H9 (cell line): ENCODE measurements around the gene DPCD. TPM values are rescaled to one million over a fixed set of nuclear protein-coding genes. Genes with fewer than 3 reads are reported as not detected.

ENCODE experiments used
- DNase-seq: peaks from one replicate; pipeline ENCODE4 v3.0.0-alpha.2; 2017
- H2AFZ ChIP-seq: one replicate; pipeline ENCODE4 v1.6.1; 2013; ENCODE audit warnings: mild to moderate bottlenecking, low read length, control low read depth, moderate library complexity
- H2AK5ac ChIP-seq: 2 replicates; pipeline ENCODE4 v1.6.1; 2013; ENCODE audit warnings: low read length, control low read depth, mixed read lengths; ENCODE audit not compliant: insufficient read length
- H2BK120ac ChIP-seq: one replicate; pipeline ENCODE4 v1.6.1; 2013; ENCODE audit warnings: low read depth, mild to moderate bottlenecking, low read length, control low read depth, inconsistent platforms; ENCODE audit not compliant: poor library complexity, severe bottlenecking
- H2BK12ac ChIP-seq: 2 replicates; pipeline ENCODE4 v1.6.1; 2013; ENCODE audit warnings: low read length, control low read depth, mixed read lengths, low read depth; ENCODE audit not compliant: insufficient read length
- H2BK15ac ChIP-seq: 2 replicates; pipeline ENCODE4 v1.6.1; 2013; ENCODE audit warnings: low read depth, low read length, control low read depth
- H2BK20ac ChIP-seq: one replicate; pipeline ENCODE4 v1.6.1; 2013; ENCODE audit warnings: low read depth, mild to moderate bottlenecking, low read length, control low read depth, inconsistent platforms; ENCODE audit not compliant: poor library complexity, severe bottlenecking
- H2BK5ac ChIP-seq: 2 replicates; pipeline ENCODE4 v1.6.1; 2013; ENCODE audit warnings: low read length, control low read depth, mixed read lengths; ENCODE audit not compliant: insufficient read length
- H3K14ac ChIP-seq: 2 replicates; pipeline ENCODE4 v1.6.1; 2013; ENCODE audit warnings: low read length, control low read depth; ENCODE audit not compliant: insufficient read depth
- H3K18ac ChIP-seq: 2 replicates; pipeline ENCODE4 v1.6.1; 2013; ENCODE audit warnings: low read depth, mild to moderate bottlenecking, mixed read lengths, low read length, control low read depth; ENCODE audit not compliant: insufficient read length
- H3K23ac ChIP-seq: 2 replicates; pipeline ENCODE4 v1.6.1; 2013; ENCODE audit warnings: low read length, control low read depth, mixed read lengths, low read depth; ENCODE audit not compliant: insufficient read length
- H3K23me2 ChIP-seq: 2 replicates; pipeline ENCODE4 v1.6.1; 2013; ENCODE audit warnings: low read depth, mild to moderate bottlenecking, mixed read lengths, low read length, control low read depth; ENCODE audit not compliant: insufficient read length, poor library complexity, severe bottlenecking
- H3K27ac ChIP-seq: 2 replicates; pipeline ENCODE4 v1.5.1; 2013; ENCODE audit warnings: low read length, control low read depth, mixed read lengths, low read depth; ENCODE audit not compliant: insufficient read length
- H3K27me3 ChIP-seq: 2 replicates; pipeline ENCODE4 v1.6.1; 2013; ENCODE audit warnings: low read length, control low read depth, inconsistent platforms; ENCODE audit not compliant: insufficient read depth
- H3K4ac ChIP-seq: 2 replicates; pipeline ENCODE4 v1.6.1; 2013; ENCODE audit warnings: low read depth, mild to moderate bottlenecking, control low read depth, inconsistent platforms, low read length, moderate library complexity
- H3K4me1 ChIP-seq: 2 replicates; pipeline ENCODE4 v1.6.1; 2013; ENCODE audit warnings: low read length, control low read depth, inconsistent platforms; ENCODE audit not compliant: insufficient read depth
- H3K4me2 ChIP-seq: 2 replicates; pipeline ENCODE4 v1.6.1; 2013; ENCODE audit warnings: low read length, control low read depth, mixed read lengths; ENCODE audit not compliant: insufficient read length, insufficient read depth
- H3K56ac ChIP-seq: 2 replicates; pipeline ENCODE4 v1.6.1; 2013; ENCODE audit warnings: low read depth, mild to moderate bottlenecking, mixed read lengths, low read length, control low read depth; ENCODE audit not compliant: insufficient read length
- H3K79me1 ChIP-seq: 2 replicates; pipeline ENCODE4 v1.6.1; 2013; ENCODE audit warnings: low read depth, mild to moderate bottlenecking, moderate library complexity, low read length, control low read depth, inconsistent platforms; ENCODE audit not compliant: insufficient read depth, poor library complexity, severe bottlenecking
- H3K79me2 ChIP-seq: 2 replicates; pipeline ENCODE4 v1.6.1; 2013; ENCODE audit warnings: low read length, control low read depth, inconsistent platforms; ENCODE audit not compliant: insufficient read depth
- H3K9ac ChIP-seq: 2 replicates; pipeline ENCODE4 v1.6.1; 2013; ENCODE audit warnings: low read length, control low read depth, mixed read lengths; ENCODE audit not compliant: insufficient read length; ENCODE audit errors: extremely low read depth
- H3K9me3 ChIP-seq: one replicate; pipeline ENCODE4 v1.6.1; 2013; ENCODE audit warnings: low read depth, low read length, inconsistent platforms; ENCODE audit not compliant: control insufficient read depth
- H3T11ph ChIP-seq: one replicate; pipeline ENCODE4 v1.6.1; 2013; ENCODE audit warnings: mild to moderate bottlenecking, low read length, control low read depth, inconsistent platforms
- H4K20me1 ChIP-seq: one replicate; pipeline ENCODE4 v1.6.1; 2013; ENCODE audit not compliant: control insufficient read depth, insufficient read length, insufficient read depth
- H4K5ac ChIP-seq: 2 replicates; pipeline ENCODE4 v1.6.1; 2013; ENCODE audit warnings: low read depth, mild to moderate bottlenecking, mixed read lengths, low read length, control low read depth; ENCODE audit not compliant: insufficient read length
- H4K8ac ChIP-seq: replicated peaks from 2 replicates; pipeline ENCODE4 v1.6.1; 2013; ENCODE audit warnings: low read length, control low read depth, mixed read lengths, low read depth; ENCODE audit not compliant: insufficient read length
- H4K91ac ChIP-seq: 2 replicates; pipeline ENCODE4 v1.6.1; 2013; ENCODE audit warnings: low read depth, mild to moderate bottlenecking, moderate library complexity, mixed read lengths, low read length, control low read depth; ENCODE audit not compliant: insufficient read length
- H3K27ac Mint-ChIP-seq, 3 experiments: 2 replicates in 2 of 3; 3 replicates in 1 of 3; pipeline ENCODE4 v1.8.0; 2020 to 2021; ENCODE audit warnings: mixed read lengths in 3 of 3, mild to moderate bottlenecking in 1 of 3, moderate library complexity in 1 of 3
- H3K27me3 Mint-ChIP-seq: 2 replicates; pipeline ENCODE4 v1.8.0; 2021; ENCODE audit warnings: low read depth, mild to moderate bottlenecking, moderate library complexity, mixed read lengths
- H3K36me3 Mint-ChIP-seq, 3 experiments: 2 replicates in 2 of 3; 3 replicates in 1 of 3; pipeline ENCODE4 v1.8.0; 2020 to 2021; ENCODE audit warnings: low read depth in 3 of 3, mixed read lengths in 3 of 3; ENCODE audit not compliant: insufficient read depth in 1 of 3
- H3K4me1 Mint-ChIP-seq, 2 experiments: 2 replicates each; pipeline ENCODE4 v1.8.0; 2020; ENCODE audit warnings: mixed read lengths in 2 of 2
- H3K4me3 Mint-ChIP-seq, 2 experiments: 2 replicates in 1 of 2; 3 replicates in 1 of 2; pipeline ENCODE4 v1.8.0; 2020 to 2021; ENCODE audit warnings: mild to moderate bottlenecking in 2 of 2, mixed read lengths in 2 of 2, moderate library complexity in 1 of 2
- H3K9me3 Mint-ChIP-seq, 2 experiments: 2 replicates in 1 of 2; 3 replicates in 1 of 2; pipeline ENCODE4 v1.8.0; 2020; ENCODE audit warnings: mild to moderate bottlenecking in 2 of 2, mixed read lengths in 2 of 2, moderate library complexity in 1 of 2
- WGBS: extraction: QIAGEN DNeasy Blood & Tissue Kit; methylation state at CpG from one replicate; pipeline ENCODE4 v1.1.7; 2013; ENCODE audit warnings: missing lambda C conversion rate, low lambda C conversion rate, mixed read lengths; ENCODE audit not compliant: insufficient read length; ENCODE audit errors: extremely low coverage; 5-methylcytosine and 5-hydroxymethylcytosine counted together
- total RNA-seq: library from RNA; stranded (reverse); gene quantifications from 2 replicates; pipeline ENCODE4 v1.2.1, GENCODE V29; 2021
- TF ChIP-seq, protein P1 (sequence below): fragments of 200-600 bp; sonication (generic); conservative IDR thresholded peaks from 3 replicates; pipeline ENCODE4 v1.8.0; 2021; ENCODE audit warnings: antibody characterized with exemption, mild to moderate bottlenecking

Gene DPCD
- total RNA-seq, 1 experiment from 2014 or later = 21.8 TPM

DNA sequence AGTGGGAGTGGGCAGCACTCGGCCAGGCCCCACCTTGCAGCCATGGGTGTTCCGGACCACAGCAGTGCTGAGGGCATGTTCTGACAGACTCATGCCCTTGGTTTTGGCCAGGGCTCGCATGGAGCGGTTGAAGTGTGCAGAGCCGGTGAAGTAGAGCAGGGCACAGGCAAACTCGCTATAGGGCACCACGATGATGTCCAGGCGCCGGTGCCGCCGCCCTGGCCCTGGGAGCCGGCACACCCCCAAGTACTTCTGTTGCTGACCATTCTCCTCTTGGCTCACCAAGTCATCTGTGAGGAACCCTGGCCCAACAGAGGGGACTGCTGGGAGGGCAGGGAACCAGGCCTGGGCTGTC is 8.6 kb upstream of the DPCD start:
- H2BK15ac ChIP-seq = no peak overlapping the region
- no CpG with 5 or more reads among the region's 12 CpGs for WGBS
- H2AFZ ChIP-seq = no peak overlapping the region
- H3K79me1 ChIP-seq = no peaks in the 10 kb centered on the region
- Mint-ChIP-seq H3K27ac (no peak overlapping the region), H3K9me3 (peaks cover 3 to 8% of the 10 kb centered on the region in 2 experiments; a peak in 4 of 5 replicates), H3K36me3 (peaks cover 25 to 66% (median 52%) of the 10 kb centered on the region in 3 experiments), H3K4me3 (no peak overlapping the region), H3K27me3 (peaks cover 8% of the 10 kb centered on the region), H3K4me1 (peaks cover 25 to 37% of the 10 kb centered on the region in 2 experiments)
- no peak overlapping the region for H3T11ph ChIP-seq
- H2BK5ac ChIP-seq = no peak overlapping the region
- no peak overlapping the region for H2BK12ac ChIP-seq
- no peak overlapping the region for H3K23ac ChIP-seq
- no peak overlapping the region for H2BK120ac ChIP-seq
- no peak overlapping the region for H4K91ac ChIP-seq
- no peaks in the 10 kb centered on the region for H3K23me2 ChIP-seq
- no peak overlapping the region for H3K4ac ChIP-seq
- no peak overlapping the region for H4K8ac ChIP-seq
- H2AK5ac ChIP-seq = no peak overlapping the region
- peaks cover 3% of the 10 kb centered on the region for H4K20me1 ChIP-seq
- H3K79me2 ChIP-seq = no peaks in the 10 kb centered on the region
- H3K9me3 ChIP-seq = no peaks in the 10 kb centered on the region
- no peaks in the 10 kb centered on the region for H3K27me3 ChIP-seq
- H3K56ac ChIP-seq = no peak overlapping the region
- H3K4me1 ChIP-seq = 0 out of 2 replicates have a peak, but pooled peaks cover 2% of the 10 kb centered on the region
- no peak overlapping the region for H3K9ac ChIP-seq
- TF ChIP-seq, protein P1, sequence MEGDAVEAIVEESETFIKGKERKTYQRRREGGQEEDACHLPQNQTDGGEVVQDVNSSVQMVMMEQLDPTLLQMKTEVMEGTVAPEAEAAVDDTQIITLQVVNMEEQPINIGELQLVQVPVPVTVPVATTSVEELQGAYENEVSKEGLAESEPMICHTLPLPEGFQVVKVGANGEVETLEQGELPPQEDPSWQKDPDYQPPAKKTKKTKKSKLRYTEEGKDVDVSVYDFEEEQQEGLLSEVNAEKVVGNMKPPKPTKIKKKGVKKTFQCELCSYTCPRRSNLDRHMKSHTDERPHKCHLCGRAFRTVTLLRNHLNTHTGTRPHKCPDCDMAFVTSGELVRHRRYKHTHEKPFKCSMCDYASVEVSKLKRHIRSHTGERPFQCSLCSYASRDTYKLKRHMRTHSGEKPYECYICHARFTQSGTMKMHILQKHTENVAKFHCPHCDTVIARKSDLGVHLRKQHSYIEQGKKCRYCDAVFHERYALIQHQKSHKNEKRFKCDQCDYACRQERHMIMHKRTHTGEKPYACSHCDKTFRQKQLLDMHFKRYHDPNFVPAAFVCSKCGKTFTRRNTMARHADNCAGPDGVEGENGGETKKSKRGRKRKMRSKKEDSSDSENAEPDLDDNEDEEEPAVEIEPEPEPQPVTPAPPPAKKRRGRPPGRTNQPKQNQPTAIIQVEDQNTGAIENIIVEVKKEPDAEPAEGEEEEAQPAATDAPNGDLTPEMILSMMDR = no peak
- H3K27ac ChIP-seq = no peak overlapping the region
- H3K18ac ChIP-seq = no peak overlapping the region
- H4K5ac ChIP-seq = no peak overlapping the region
- H2BK20ac ChIP-seq = no peak overlapping the region
- no peak for DNase-seq
- no peak overlapping the region for H3K14ac ChIP-seq
- no peak overlapping the region for H3K4me2 ChIP-seq
